VCaP (cell line): Measurements from ENCODE around the gene CDH20.
A peak's percentile ranks its signal among the peaks of the same experiment; 100 is the strongest.

Experiments
- H3K27ac ChIP-seq: fragments of 450-650 bp; 2 replicates; pipeline ENCODE4 v1.5.1; 2017
- TF ChIP-seq, protein P1 (sequence below): fragments of 450-650 bp; conservative IDR thresholded peaks from 2 replicates; pipeline ENCODE4 v1.5.1; 2017; ENCODE audit warnings: mild to moderate bottlenecking, moderate library complexity

CDH20 gene

DNA sequence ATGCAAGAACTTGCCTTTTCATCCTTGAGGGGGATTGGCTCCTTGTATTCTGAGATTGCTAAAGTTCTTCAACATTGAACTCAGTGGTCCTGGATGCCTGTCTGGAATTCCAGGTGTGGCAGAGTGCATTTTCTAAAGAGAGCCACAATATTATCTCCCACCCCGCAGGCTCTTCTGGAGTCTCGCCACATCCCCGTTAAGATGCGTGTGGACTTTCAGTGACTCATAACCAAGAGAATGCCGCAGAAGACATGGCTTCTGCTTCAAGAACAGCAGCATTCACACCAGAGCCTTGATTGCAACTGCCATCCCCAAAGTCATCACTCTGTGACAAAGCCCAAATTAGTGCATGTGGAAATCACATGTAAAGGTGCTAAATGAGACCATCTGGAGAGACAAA is 142.7 kb downstream of the CDH20 start:
- H3K27ac ChIP-seq = no peak overlapping the region
- TF ChIP-seq, protein P1, sequence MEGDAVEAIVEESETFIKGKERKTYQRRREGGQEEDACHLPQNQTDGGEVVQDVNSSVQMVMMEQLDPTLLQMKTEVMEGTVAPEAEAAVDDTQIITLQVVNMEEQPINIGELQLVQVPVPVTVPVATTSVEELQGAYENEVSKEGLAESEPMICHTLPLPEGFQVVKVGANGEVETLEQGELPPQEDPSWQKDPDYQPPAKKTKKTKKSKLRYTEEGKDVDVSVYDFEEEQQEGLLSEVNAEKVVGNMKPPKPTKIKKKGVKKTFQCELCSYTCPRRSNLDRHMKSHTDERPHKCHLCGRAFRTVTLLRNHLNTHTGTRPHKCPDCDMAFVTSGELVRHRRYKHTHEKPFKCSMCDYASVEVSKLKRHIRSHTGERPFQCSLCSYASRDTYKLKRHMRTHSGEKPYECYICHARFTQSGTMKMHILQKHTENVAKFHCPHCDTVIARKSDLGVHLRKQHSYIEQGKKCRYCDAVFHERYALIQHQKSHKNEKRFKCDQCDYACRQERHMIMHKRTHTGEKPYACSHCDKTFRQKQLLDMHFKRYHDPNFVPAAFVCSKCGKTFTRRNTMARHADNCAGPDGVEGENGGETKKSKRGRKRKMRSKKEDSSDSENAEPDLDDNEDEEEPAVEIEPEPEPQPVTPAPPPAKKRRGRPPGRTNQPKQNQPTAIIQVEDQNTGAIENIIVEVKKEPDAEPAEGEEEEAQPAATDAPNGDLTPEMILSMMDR = no peak

DNA sequence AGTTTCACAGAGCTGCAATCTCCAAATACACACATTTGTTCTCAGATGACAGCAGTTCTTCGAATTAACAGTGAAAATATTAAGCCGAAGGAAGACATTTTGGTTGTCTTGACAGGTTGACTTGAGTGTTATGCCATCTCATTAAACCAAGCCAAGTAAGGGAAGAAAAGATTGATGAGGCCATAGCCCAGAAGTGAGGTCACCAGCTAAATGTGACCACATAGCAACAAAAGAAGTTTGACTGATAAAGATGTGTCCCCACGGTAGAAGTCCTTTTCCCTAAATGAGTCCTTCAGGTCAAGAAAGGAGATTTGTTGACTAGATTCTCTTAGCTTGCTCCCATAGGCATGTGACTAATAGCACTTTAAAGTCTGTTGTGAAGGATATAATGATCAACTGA is 156.1 kb downstream of the CDH20 start:
- H3K27ac ChIP-seq = no peak overlapping the region
- TF ChIP-seq, protein P1 = no peak

DNA sequence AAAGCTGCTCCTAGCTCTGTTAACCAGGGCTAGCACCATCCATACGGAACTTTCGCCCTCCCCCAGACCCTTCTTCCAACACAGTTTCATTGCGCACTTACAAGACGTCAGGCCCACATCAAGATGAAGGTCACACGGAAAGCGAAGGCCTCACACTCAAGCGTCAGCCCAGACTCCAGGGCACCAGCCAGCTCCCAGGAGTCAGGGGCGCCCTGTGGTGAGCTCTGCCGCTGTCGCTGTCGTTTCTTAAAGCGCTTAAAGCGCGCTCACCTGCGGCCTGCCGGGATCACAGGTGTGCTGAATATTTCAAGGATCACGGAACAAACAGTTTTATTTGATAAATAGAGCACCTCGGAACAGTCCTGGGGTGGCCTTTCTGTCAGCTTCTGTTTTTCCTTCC is 163.1 kb downstream of the CDH20 start:
- TF ChIP-seq, protein P1 = no peak

DNA sequence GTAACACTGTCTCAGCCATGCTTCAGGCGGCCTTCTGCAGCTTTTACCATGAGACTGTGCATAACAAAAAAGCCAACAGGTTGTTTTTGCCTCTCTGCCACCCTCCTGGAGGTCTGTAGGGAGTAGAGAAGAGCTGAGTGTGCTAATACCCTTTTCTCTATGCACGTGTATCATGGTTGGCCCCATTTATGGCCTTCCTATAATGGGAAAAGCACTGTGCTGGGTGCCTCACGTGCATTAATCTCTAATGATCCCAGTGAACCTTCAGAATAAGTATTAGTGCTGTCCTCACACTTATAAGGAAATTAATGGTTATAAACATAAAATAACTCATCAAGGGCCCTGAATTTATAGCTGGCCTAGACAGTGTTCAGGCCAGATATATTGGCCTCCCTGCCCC is 164.2 kb downstream of the CDH20 start:
- H3K27ac ChIP-seq = no peak overlapping the region
- TF ChIP-seq, protein P1 = no peak

More for the DNA sequence above, 163.1 kb downstream of the CDH20 start:
- no peak overlapping the region for H3K27ac ChIP-seq

DNA sequence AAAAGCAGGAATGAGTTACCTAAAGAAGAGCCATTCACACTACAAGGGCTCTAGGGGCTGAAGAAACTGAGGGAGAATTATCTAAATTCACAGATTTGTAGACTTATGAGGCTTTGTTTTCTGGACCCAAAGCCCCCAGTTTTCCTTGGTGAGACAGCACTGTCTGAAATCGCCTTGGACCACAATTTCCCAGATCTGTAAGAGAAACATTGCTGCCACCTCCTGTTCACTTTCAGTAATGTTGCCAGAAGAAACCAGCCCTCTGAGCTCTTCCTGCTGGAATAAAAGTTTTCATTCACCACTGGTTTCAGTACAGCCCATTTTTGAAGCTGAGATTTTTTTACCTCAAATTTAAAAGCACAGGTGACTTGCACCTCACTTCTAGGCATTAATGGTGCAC is 169.2 kb downstream of the CDH20 start:
- H3K27ac ChIP-seq = peak overlapping the region; percentile 25; the same call in 1 of the 2 replicates
- TF ChIP-seq, protein P1 = peak; percentile 83

DNA sequence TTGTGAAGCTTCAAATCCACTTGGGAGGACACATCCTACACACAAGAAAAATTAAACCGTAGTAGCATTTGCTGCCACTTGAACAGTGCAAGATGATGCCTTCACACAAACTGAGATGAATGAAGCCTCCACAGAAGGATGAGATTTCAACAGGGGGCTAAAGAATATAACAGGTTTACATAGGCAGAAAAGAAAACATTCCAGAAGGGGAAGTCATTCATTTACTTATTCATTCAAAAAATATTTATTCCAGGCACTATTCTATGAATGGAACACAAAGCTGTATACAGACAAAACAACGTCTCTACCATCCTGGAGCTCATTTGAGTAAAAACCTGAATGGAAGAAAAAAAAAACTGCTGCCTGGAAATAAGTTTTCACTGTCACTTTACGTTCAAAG is 170.5 kb downstream of the CDH20 start:
- TF ChIP-seq, protein P1 = no peak
- H3K27ac ChIP-seq = no peak overlapping the region

DNA sequence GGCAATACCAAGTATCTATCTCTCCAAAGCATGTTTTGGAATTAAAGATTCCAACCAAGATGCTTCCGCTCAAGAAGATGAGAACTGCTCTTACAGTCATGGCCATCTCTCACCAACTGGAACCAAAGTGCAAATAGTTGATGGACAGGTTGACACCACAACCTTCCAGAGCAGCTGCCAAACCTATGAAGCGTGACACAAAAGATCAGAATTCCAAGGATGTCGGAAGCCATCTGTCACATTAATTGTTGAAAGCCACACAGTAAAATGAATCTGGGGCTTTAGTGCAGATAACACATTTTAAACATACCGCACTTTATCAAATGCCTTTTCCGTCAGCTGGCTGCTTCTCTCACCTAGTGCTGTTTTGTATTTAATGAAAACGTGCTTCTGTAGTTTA is 195.7 kb downstream of the CDH20 start:
- H3K27ac ChIP-seq = no peak overlapping the region
- TF ChIP-seq, protein P1 = no peak

DNA sequence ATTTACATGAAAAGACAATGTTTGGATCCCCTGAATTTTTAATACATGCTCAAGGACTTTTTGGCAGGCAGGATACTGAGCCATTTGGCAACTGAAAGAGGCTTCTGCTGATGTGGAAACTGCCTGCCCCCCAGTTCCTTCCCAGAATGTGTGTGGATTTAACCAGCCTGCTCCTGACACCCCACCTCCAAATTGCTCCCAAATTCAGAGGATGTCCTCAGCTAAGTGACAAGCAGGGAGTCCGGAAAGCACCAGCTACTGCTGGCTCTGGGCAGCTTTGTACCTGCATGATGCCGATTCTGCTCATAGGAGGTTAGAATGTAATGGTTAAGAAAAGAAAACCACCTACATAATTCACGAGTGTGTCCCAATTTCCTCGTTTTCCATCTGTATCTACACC is 197.5 kb downstream of the CDH20 start:
- TF ChIP-seq, protein P1 = no peak
- H3K27ac ChIP-seq = no peak overlapping the region
